Thymus (tissue), 11 donors: Measurements from ENCODE around the gene HAL. TPM values are rescaled to one million over a fixed set of nuclear protein-coding genes. Genes with fewer than 3 reads are reported as not detected.

Experiments
- DNase-seq, 9 donors: peaks; one replicate each; pipeline ENCODE4 v3.0.0-alpha.2; 2013; ENCODE audit warnings: low spot score in 9 of 9, low read depth in 6 of 9, missing footprints in 1 of 9
- H3K27ac ChIP-seq, 2 donors: one replicate each; pipeline ENCODE4 v1.5.1; 2013; ENCODE audit warnings: control low read depth in 1 of 2, low read depth in 1 of 2, low read length in 1 of 2, mild to moderate bottlenecking in 1 of 2, moderate library complexity in 1 of 2
- H3K27me3 ChIP-seq, 2 donors: one replicate each; pipeline ENCODE4 v1.5.1; 2013; ENCODE audit warnings: low read length in 1 of 2; ENCODE audit not compliant: control insufficient read depth in 2 of 2, insufficient read depth in 1 of 2
- H3K36me3 ChIP-seq, 2 donors: one replicate each; pipeline ENCODE4 v1.5.1; 2013; ENCODE audit warnings: low read length in 1 of 2, mild to moderate bottlenecking in 1 of 2, moderate library complexity in 1 of 2; ENCODE audit not compliant: control insufficient read depth in 2 of 2, insufficient read depth in 2 of 2
- H3K4me1 ChIP-seq, 2 donors: one replicate each; pipeline ENCODE4 v1.5.1; 2013; ENCODE audit warnings: low read length in 2 of 2; ENCODE audit not compliant: control insufficient read depth in 2 of 2, insufficient read depth in 2 of 2
- H3K4me3 ChIP-seq, 2 donors: one replicate each; pipeline ENCODE4 v1.5.1; 2013; ENCODE audit warnings: low read length in 2 of 2, control low read depth in 1 of 2, mild to moderate bottlenecking in 1 of 2
- H3K9me3 ChIP-seq, 2 donors: one replicate each; pipeline ENCODE4 v1.5.1; 2013; ENCODE audit warnings: low read length in 1 of 2, mild to moderate bottlenecking in 1 of 2; ENCODE audit not compliant: control insufficient read depth in 2 of 2, insufficient read depth in 1 of 2
- WGBS: extraction: QIAGEN DNeasy Blood & Tissue Kit; methylation state at CpG from one replicate; pipeline ENCODE4 v1.1.7; 2013; 5-methylcytosine and 5-hydroxymethylcytosine counted together
- polyA plus RNA-seq: library from polyadenylated mRNA; stranded (reverse); fragments of 200-250 nt; gene quantifications from one replicate; pipeline ENCODE4 v1.2.3, GENCODE V29; 2013
- total RNA-seq: library from RNA; stranded (reverse); fragments of 120-200 nt; gene quantifications from one replicate; pipeline ENCODE4 v1.2.4, GENCODE V29; 2013
- donor health status: healthy.

Gene HAL
- total and polyA plus RNA-seq, 2 donors, result 0.38 to 1.7 TPM

DNA sequence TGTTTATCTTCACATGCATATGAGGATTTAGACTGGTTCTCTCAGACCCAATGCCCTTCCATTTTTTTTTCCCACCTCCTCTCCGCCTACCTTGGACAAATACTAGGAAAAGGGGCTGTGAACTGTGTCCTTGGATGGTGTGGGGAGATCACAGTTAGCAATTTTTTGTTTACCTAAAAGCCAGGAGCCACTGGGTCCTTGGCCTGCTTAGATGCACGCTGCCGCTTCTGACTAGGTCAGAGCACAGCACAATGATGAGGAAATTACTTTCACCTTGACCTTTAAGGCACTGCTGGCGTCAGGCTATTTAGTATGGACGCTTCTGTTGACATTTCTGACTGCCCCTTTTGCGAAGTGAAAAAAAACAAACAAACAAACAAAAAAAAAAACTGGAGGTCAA lies 55.6 kb downstream of the HAL start:
- no peaks in the 10 kb centered on the region for H3K36me3 ChIP-seq
- 88% methylated on average over 6 of the region's 6 CpGs for WGBS
- peaks cover 0 to 10% of the 10 kb centered on the region in 2 donors for H3K27me3 ChIP-seq
- no peak overlapping the region for H3K27ac ChIP-seq
- no peak for DNase-seq
- H3K4me3 ChIP-seq, result no peak overlapping the region
- H3K4me1 ChIP-seq, result peaks cover 0 to 8% of the 10 kb centered on the region in 2 donors
- H3K9me3 ChIP-seq, result no peaks in the 10 kb centered on the region

Other genes starting within 250 kb of the HAL start
- 2.4 TPM for gene NTN4, start 205.6 kb downstream of the HAL start, total RNA-seq
- gene NTN4, start 205.6 kb downstream of the HAL start, polyA plus RNA-seq, result 21.9 TPM
- gene SNRPF, start 137.4 kb downstream of the HAL start, total RNA-seq, result 45.1 TPM
- gene SNRPF, start 137.4 kb downstream of the HAL start, polyA plus RNA-seq, result 41.9 TPM
- 0.05 TPM for gene CCDC38, start 53.7 kb downstream of the HAL start, total RNA-seq
- gene CCDC38, start 53.7 kb downstream of the HAL start, polyA plus RNA-seq, result 0.07 TPM
- 0.52 TPM for gene AMDHD1, start 53.0 kb downstream of the HAL start, total RNA-seq
- gene AMDHD1, start 53.0 kb downstream of the HAL start, polyA plus RNA-seq, result 2.2 TPM
- gene LTA4H, start 39.2 kb upstream of the HAL start, total RNA-seq, result 72.1 TPM
- gene LTA4H, start 39.2 kb upstream of the HAL start, polyA plus RNA-seq, result 61.5 TPM
- gene ELK3, start 198.0 kb upstream of the HAL start, total RNA-seq, result 14.6 TPM
- 17.8 TPM for gene ELK3, start 198.0 kb upstream of the HAL start, polyA plus RNA-seq